ENCODE results near the gene BEAN1. TPM values are rescaled to one million over a fixed set of nuclear protein-coding genes. Genes with fewer than 3 reads are reported as not detected.

Gene BEAN1
- total RNA-seq, 4 donors from 2014 or later = 0.47 to 1.0 (median 0.54) TPM; not detected in 1

DNA sequence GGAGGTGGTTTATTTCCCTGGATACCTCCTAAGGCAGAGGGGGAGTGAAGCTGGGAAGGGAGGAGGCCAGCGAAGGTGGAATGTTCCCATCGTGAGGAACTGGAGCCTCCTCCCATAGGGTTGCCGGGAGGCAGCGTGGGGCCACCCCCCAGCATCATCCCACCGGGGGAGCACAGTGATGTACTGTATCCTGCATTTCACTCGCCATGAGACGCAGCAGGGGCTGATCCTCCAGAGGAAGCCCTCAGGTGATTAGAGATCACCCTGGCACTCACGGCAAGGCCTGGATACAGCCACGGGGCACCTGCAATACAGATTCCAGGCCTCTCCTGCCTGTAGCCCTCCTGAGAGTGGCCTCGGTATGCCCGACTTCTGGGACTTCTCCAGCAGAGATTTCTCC lies 25.5 kb upstream of the BEAN1 start:
- no peaks in the 10 kb centered on the region for H3K27me3 ChIP-seq
- H3K4me3 ChIP-seq = no peak overlapping the region
- WGBS, 2 donors (ENCODE audit: low coverage in 1 of 2) = 30 to 60% methylated on average over 2 to 3 of the region's 11 CpGs
- no peaks in the 10 kb centered on the region for H3K36me3 ChIP-seq
- H3K9me3 ChIP-seq = peaks cover 0 to 6% (median 0%) of the 10 kb centered on the region in 3 donors
- TF ChIP-seq EP300 (IDR thresholded peaks at IDR 0.05) (no peak), POLR2AphosphoS5 (IDR thresholded peaks at IDR 0.05) (no peak), POLR2A (IDR thresholded peaks at IDR 0.05) (no peak)
- TF ChIP-seq, protein P1, sequence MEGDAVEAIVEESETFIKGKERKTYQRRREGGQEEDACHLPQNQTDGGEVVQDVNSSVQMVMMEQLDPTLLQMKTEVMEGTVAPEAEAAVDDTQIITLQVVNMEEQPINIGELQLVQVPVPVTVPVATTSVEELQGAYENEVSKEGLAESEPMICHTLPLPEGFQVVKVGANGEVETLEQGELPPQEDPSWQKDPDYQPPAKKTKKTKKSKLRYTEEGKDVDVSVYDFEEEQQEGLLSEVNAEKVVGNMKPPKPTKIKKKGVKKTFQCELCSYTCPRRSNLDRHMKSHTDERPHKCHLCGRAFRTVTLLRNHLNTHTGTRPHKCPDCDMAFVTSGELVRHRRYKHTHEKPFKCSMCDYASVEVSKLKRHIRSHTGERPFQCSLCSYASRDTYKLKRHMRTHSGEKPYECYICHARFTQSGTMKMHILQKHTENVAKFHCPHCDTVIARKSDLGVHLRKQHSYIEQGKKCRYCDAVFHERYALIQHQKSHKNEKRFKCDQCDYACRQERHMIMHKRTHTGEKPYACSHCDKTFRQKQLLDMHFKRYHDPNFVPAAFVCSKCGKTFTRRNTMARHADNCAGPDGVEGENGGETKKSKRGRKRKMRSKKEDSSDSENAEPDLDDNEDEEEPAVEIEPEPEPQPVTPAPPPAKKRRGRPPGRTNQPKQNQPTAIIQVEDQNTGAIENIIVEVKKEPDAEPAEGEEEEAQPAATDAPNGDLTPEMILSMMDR (IDR thresholded peaks at IDR 0.05) = no peak
- ATAC-seq = no peak
- H3K4me1 ChIP-seq = peaks cover 0 to 33% (median 0%) of the 10 kb centered on the region in 3 donors
- H3K27ac ChIP-seq = peak overlapping the region in 3 of 4 donors; percentile 12 to 41 (median 31)

DNA sequence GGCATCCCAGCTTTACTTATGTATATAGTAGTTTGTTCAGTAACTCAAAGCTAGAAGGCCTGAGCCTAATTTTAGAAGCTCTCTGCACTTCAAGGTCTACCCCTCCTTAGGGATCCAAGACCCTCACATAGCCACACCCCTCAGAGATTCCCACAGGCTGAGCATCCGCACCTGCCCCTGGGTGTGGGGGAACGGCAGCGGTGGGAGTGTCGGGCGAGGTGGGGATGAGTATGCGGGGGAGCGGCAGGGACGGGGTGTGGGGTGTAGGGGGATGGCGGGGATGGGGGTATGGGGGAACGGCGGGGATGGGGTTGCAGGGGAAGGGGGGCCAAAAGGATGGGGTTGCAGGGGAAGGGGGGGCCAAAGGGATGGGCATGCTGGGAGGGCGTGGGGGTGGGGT lies 24.9 kb upstream of the BEAN1 start:
- no CpG with 5 or more reads among the region's 12 CpGs for WGBS, 2 donors (ENCODE audit: low coverage in 1 of 2)
- no peak overlapping the region for H3K27ac ChIP-seq
- H3K4me1 ChIP-seq = peaks cover 0 to 38% (median 0%) of the 10 kb centered on the region in 3 donors
- no peak for ATAC-seq
- no peaks in the 10 kb centered on the region for H3K27me3 ChIP-seq
- H3K4me3 ChIP-seq = no peak overlapping the region
- TF ChIP-seq POLR2A (IDR thresholded peaks at IDR 0.05) (no peak), POLR2AphosphoS5 (IDR thresholded peaks at IDR 0.05) (no peak), EP300 (IDR thresholded peaks at IDR 0.05) (no peak)
- TF ChIP-seq, protein P1 (IDR thresholded peaks at IDR 0.05) = no peak
- peaks cover 0 to 6% (median 0%) of the 10 kb centered on the region in 3 donors for H3K9me3 ChIP-seq
- H3K36me3 ChIP-seq = no peaks in the 10 kb centered on the region

DNA sequence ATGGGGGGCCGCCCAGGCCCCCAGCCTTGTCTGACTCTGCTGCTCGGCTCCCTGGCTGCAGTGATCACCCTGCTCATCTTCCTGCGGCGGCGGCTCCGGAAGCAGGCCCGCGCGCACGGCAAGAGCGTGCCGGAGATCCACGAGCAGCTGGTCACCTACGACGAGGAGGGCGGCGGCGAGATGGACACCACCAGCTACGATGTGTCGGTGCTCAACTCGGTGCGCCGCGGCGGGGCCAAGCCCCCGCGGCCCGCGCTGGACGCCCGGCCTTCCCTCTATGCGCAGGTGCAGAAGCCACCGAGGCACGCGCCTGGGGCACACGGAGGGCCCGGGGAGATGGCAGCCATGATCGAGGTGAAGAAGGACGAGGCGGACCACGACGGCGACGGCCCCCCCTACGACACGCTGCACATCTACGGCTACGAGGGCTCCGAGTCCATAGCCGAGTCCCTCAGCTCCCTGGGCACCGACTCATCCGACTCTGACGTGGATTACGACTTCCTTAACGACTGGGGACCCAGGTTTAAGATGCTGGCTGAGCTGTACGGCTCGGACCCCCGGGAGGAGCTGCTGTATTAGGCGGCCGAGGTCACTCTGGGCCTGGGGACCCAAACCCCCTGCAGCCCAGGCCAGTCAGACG lies 24.4 kb upstream of the BEAN1 start:
- H3K27me3 ChIP-seq = no peaks in the 10 kb centered on the region
- WGBS, 2 donors (ENCODE audit: low coverage in 1 of 2) = 80% methylated on average over 1 of the region's 61 CpGs; no CpG with 5 or more reads in 1 of the 2 donors
- H3K36me3 ChIP-seq = no peaks in the 10 kb centered on the region
- TF ChIP-seq EP300 (IDR thresholded peaks at IDR 0.05) = no peak
- H3K27ac ChIP-seq = no peak overlapping the region
- H3K4me1 ChIP-seq = peaks cover 0 to 40% (median 0%) of the 10 kb centered on the region in 3 donors
- no peak for ATAC-seq
- H3K4me3 ChIP-seq = no peak overlapping the region
- H3K9me3 ChIP-seq = peaks cover 0 to 6% (median 0%) of the 10 kb centered on the region in 3 donors

DNA sequence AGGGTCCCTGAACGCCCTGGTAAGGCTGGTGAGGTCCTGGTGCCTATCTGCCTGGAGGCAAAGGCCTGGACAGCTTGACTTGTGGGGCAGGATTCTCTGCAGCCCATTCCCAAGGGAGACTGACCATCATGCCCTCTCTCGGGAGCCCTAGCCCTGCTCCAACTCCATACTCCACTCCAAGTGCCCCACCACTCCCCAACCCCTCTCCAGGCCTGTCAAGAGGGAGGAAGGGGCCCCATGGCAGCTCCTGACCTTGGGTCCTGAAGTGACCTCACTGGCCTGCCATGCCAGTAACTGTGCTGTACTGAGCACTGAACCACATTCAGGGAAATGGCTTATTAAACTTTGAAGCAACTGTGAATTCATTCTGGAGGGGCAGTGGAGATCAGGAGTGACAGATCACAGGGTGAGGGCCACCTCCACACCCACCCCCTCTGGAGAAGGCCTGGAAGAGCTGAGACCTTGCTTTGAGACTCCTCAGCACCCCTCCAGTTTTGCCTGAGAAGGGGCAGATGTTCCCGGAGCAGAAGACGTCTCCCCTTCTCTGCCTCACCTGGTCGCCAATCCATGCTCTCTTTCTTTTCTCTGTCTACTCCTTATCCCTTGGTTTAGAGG lies 23.5 kb upstream of the BEAN1 start:
- no peak overlapping the region for H3K27ac ChIP-seq
- no peak overlapping the region for H3K4me3 ChIP-seq
- H3K4me1 ChIP-seq = peaks cover 0 to 40% (median 0%) of the 10 kb centered on the region in 3 donors
- 80 to 87% methylated on average over 2 to 3 of the region's 5 CpGs for WGBS, 2 donors (ENCODE audit: low coverage in 1 of 2)
- TF ChIP-seq POLR2AphosphoS5 (IDR thresholded peaks at IDR 0.05) = no peak
- TF ChIP-seq POLR2A (IDR thresholded peaks at IDR 0.05) = no peak
- TF ChIP-seq, protein P1 (IDR thresholded peaks at IDR 0.05) = no peak
- no peak for TF ChIP-seq EP300 (IDR thresholded peaks at IDR 0.05)
- peaks cover 0 to 6% (median 0%) of the 10 kb centered on the region in 3 donors for H3K9me3 ChIP-seq
- no peaks in the 10 kb centered on the region for H3K36me3 ChIP-seq
- no peak for ATAC-seq
- H3K27me3 ChIP-seq = no peaks in the 10 kb centered on the region

DNA sequence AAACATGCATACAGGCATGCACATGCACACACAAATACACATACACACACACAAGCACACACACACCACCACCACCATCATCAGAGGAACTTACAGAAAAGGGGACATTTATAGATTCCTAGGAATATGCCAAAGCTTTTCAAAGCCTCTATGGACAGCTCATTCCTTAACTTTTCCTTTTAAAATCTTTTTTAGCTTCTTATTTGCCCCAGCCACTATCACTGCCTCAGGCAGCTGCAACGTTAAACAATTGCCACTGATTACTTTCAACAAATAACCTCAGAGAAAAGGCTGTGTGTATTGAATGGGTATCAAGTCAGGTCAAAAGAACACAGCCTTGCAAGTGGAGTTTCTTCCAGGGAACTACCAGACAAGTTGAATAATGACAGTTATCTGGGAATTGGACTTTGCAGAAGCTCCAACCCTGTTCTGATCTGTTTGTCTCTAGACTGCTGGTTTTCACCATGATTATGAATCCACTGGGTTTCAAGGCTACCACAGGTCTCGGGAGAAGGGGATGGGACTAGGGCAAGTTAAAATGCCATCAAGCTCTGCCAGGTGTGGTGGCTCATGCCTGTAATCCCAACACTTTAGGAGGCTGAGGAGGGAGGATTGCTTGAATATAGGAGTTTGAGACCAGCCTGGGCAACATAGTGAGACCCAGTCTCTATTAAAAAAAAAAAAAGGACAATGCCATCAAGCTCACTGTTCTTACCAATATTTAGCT lies 21.9 kb upstream of the BEAN1 start:
- Histone ChIP-seq H3K27me3 (no peaks in the 10 kb centered on the region), H3K4me3 (no peak overlapping the region), H3K4me1 (peaks cover 0 to 31% (median 0%) of the 10 kb centered on the region in 3 donors), H3K36me3 (no peaks in the 10 kb centered on the region), H3K27ac (no peak overlapping the region), H3K9me3 (peaks cover 0 to 6% (median 0%) of the 10 kb centered on the region in 3 donors)
- TF ChIP-seq POLR2A (IDR thresholded peaks at IDR 0.05) (no peak), EP300 (IDR thresholded peaks at IDR 0.05) (no peak), POLR2AphosphoS5 (IDR thresholded peaks at IDR 0.05) (no peak)
- TF ChIP-seq, protein P1 (IDR thresholded peaks at IDR 0.05) = no peak
- WGBS, 2 donors (ENCODE audit: low coverage in 1 of 2) = 76 to 80% methylated on average over 1 to 2 of the region's 2 CpGs
- no peak for ATAC-seq
